OCI-LY3 (cell line): ENCODE data around the gene RTF1.

ENCODE experiments used
- EZH2phosphoT487 ChIP-seq: fragments of 200-600 bp; shearing (Covaris generic); IDR thresholded peaks from 2 replicates; pipeline ENCODE4 v1.6.1; 2018; ENCODE audit warnings: antibody characterized with exemption, mixed run types, low read depth
- TF ChIP-seq, protein P1 (sequence below): fragments of 200-600, 300-600 bp; sonication (generic); IDR thresholded peaks from 2 replicates; pipeline ENCODE4 v1.5.1; 2014; ENCODE audit warnings: antibody characterized with exemption, low read length, low read depth

DNA sequence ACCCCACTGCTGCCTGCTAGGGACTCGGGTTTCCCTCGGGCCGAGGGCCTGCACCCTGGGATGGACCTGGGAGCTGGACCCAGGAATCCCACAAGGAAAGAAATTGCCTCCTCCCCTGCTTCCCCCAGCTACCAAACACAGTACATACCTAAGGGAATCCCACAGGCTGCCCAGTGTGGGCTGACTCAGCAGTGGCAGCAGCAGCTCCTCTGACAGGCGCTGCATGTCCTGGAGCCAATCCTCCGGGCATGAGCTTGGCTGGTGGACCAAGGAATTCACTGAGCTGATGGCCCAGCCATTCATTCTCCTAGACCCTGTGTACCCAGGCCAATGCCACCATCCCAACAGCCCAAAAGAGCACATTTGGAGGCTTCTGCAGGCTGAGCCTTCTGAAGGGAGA, 106.2 kb downstream of the RTF1 start:
- TF ChIP-seq, protein P1, sequence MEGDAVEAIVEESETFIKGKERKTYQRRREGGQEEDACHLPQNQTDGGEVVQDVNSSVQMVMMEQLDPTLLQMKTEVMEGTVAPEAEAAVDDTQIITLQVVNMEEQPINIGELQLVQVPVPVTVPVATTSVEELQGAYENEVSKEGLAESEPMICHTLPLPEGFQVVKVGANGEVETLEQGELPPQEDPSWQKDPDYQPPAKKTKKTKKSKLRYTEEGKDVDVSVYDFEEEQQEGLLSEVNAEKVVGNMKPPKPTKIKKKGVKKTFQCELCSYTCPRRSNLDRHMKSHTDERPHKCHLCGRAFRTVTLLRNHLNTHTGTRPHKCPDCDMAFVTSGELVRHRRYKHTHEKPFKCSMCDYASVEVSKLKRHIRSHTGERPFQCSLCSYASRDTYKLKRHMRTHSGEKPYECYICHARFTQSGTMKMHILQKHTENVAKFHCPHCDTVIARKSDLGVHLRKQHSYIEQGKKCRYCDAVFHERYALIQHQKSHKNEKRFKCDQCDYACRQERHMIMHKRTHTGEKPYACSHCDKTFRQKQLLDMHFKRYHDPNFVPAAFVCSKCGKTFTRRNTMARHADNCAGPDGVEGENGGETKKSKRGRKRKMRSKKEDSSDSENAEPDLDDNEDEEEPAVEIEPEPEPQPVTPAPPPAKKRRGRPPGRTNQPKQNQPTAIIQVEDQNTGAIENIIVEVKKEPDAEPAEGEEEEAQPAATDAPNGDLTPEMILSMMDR, result no peak
- no peak for TF ChIP-seq EZH2phosphoT487
